H9 (cell line): ENCODE data around the gene PLSCR2. TPM values are rescaled to one million over a fixed set of nuclear protein-coding genes. Genes with fewer than 3 reads are reported as not detected.

Experiments
- DNase-seq: peaks from one replicate; pipeline ENCODE4 v3.0.0-alpha.2; 2017
- H2AFZ ChIP-seq: one replicate; pipeline ENCODE4 v1.6.1; 2013; ENCODE audit warnings: mild to moderate bottlenecking, low read length, control low read depth, moderate library complexity
- H2AK5ac ChIP-seq: 2 replicates; pipeline ENCODE4 v1.6.1; 2013; ENCODE audit warnings: low read length, control low read depth, mixed read lengths; ENCODE audit not compliant: insufficient read length
- H2BK120ac ChIP-seq: one replicate; pipeline ENCODE4 v1.6.1; 2013; ENCODE audit warnings: low read depth, mild to moderate bottlenecking, low read length, control low read depth, inconsistent platforms; ENCODE audit not compliant: poor library complexity, severe bottlenecking
- H2BK12ac ChIP-seq: 2 replicates; pipeline ENCODE4 v1.6.1; 2013; ENCODE audit warnings: low read length, control low read depth, mixed read lengths, low read depth; ENCODE audit not compliant: insufficient read length
- H2BK15ac ChIP-seq: 2 replicates; pipeline ENCODE4 v1.6.1; 2013; ENCODE audit warnings: low read depth, low read length, control low read depth
- H2BK20ac ChIP-seq: one replicate; pipeline ENCODE4 v1.6.1; 2013; ENCODE audit warnings: low read depth, mild to moderate bottlenecking, low read length, control low read depth, inconsistent platforms; ENCODE audit not compliant: poor library complexity, severe bottlenecking
- H2BK5ac ChIP-seq: 2 replicates; pipeline ENCODE4 v1.6.1; 2013; ENCODE audit warnings: low read length, control low read depth, mixed read lengths; ENCODE audit not compliant: insufficient read length
- H3K14ac ChIP-seq: 2 replicates; pipeline ENCODE4 v1.6.1; 2013; ENCODE audit warnings: low read length, control low read depth; ENCODE audit not compliant: insufficient read depth
- H3K18ac ChIP-seq: 2 replicates; pipeline ENCODE4 v1.6.1; 2013; ENCODE audit warnings: low read depth, mild to moderate bottlenecking, mixed read lengths, low read length, control low read depth; ENCODE audit not compliant: insufficient read length
- H3K23ac ChIP-seq: 2 replicates; pipeline ENCODE4 v1.6.1; 2013; ENCODE audit warnings: low read length, control low read depth, mixed read lengths, low read depth; ENCODE audit not compliant: insufficient read length
- H3K23me2 ChIP-seq: 2 replicates; pipeline ENCODE4 v1.6.1; 2013; ENCODE audit warnings: low read depth, mild to moderate bottlenecking, mixed read lengths, low read length, control low read depth; ENCODE audit not compliant: insufficient read length, poor library complexity, severe bottlenecking
- H3K27ac ChIP-seq: 2 replicates; pipeline ENCODE4 v1.5.1; 2013; ENCODE audit warnings: low read length, control low read depth, mixed read lengths, low read depth; ENCODE audit not compliant: insufficient read length
- H3K27me3 ChIP-seq: 2 replicates; pipeline ENCODE4 v1.6.1; 2013; ENCODE audit warnings: low read length, control low read depth, inconsistent platforms; ENCODE audit not compliant: insufficient read depth
- H3K4ac ChIP-seq: 2 replicates; pipeline ENCODE4 v1.6.1; 2013; ENCODE audit warnings: low read depth, mild to moderate bottlenecking, control low read depth, inconsistent platforms, low read length, moderate library complexity
- H3K4me1 ChIP-seq: 2 replicates; pipeline ENCODE4 v1.6.1; 2013; ENCODE audit warnings: low read length, control low read depth, inconsistent platforms; ENCODE audit not compliant: insufficient read depth
- H3K4me2 ChIP-seq: 2 replicates; pipeline ENCODE4 v1.6.1; 2013; ENCODE audit warnings: low read length, control low read depth, mixed read lengths; ENCODE audit not compliant: insufficient read length, insufficient read depth
- H3K56ac ChIP-seq: 2 replicates; pipeline ENCODE4 v1.6.1; 2013; ENCODE audit warnings: low read depth, mild to moderate bottlenecking, mixed read lengths, low read length, control low read depth; ENCODE audit not compliant: insufficient read length
- H3K79me1 ChIP-seq: 2 replicates; pipeline ENCODE4 v1.6.1; 2013; ENCODE audit warnings: low read depth, mild to moderate bottlenecking, moderate library complexity, low read length, control low read depth, inconsistent platforms; ENCODE audit not compliant: insufficient read depth, poor library complexity, severe bottlenecking
- H3K79me2 ChIP-seq: 2 replicates; pipeline ENCODE4 v1.6.1; 2013; ENCODE audit warnings: low read length, control low read depth, inconsistent platforms; ENCODE audit not compliant: insufficient read depth
- H3K9ac ChIP-seq: 2 replicates; pipeline ENCODE4 v1.6.1; 2013; ENCODE audit warnings: low read length, control low read depth, mixed read lengths; ENCODE audit not compliant: insufficient read length; ENCODE audit errors: extremely low read depth
- H3K9me3 ChIP-seq: one replicate; pipeline ENCODE4 v1.6.1; 2013; ENCODE audit warnings: low read depth, low read length, inconsistent platforms; ENCODE audit not compliant: control insufficient read depth
- H3T11ph ChIP-seq: one replicate; pipeline ENCODE4 v1.6.1; 2013; ENCODE audit warnings: mild to moderate bottlenecking, low read length, control low read depth, inconsistent platforms
- H4K20me1 ChIP-seq: one replicate; pipeline ENCODE4 v1.6.1; 2013; ENCODE audit not compliant: control insufficient read depth, insufficient read length, insufficient read depth
- H4K5ac ChIP-seq: 2 replicates; pipeline ENCODE4 v1.6.1; 2013; ENCODE audit warnings: low read depth, mild to moderate bottlenecking, mixed read lengths, low read length, control low read depth; ENCODE audit not compliant: insufficient read length
- H4K8ac ChIP-seq: replicated peaks from 2 replicates; pipeline ENCODE4 v1.6.1; 2013; ENCODE audit warnings: low read length, control low read depth, mixed read lengths, low read depth; ENCODE audit not compliant: insufficient read length
- H4K91ac ChIP-seq: 2 replicates; pipeline ENCODE4 v1.6.1; 2013; ENCODE audit warnings: low read depth, mild to moderate bottlenecking, moderate library complexity, mixed read lengths, low read length, control low read depth; ENCODE audit not compliant: insufficient read length
- H3K27ac Mint-ChIP-seq, 3 experiments: 2 replicates in 2 of 3; 3 replicates in 1 of 3; pipeline ENCODE4 v1.8.0; 2020 to 2021; ENCODE audit warnings: mixed read lengths in 3 of 3, mild to moderate bottlenecking in 1 of 3, moderate library complexity in 1 of 3
- H3K27me3 Mint-ChIP-seq: 2 replicates; pipeline ENCODE4 v1.8.0; 2021; ENCODE audit warnings: low read depth, mild to moderate bottlenecking, moderate library complexity, mixed read lengths
- H3K36me3 Mint-ChIP-seq, 3 experiments: 2 replicates in 2 of 3; 3 replicates in 1 of 3; pipeline ENCODE4 v1.8.0; 2020 to 2021; ENCODE audit warnings: low read depth in 3 of 3, mixed read lengths in 3 of 3; ENCODE audit not compliant: insufficient read depth in 1 of 3
- H3K4me1 Mint-ChIP-seq, 2 experiments: 2 replicates each; pipeline ENCODE4 v1.8.0; 2020; ENCODE audit warnings: mixed read lengths in 2 of 2
- H3K4me3 Mint-ChIP-seq, 2 experiments: 2 replicates in 1 of 2; 3 replicates in 1 of 2; pipeline ENCODE4 v1.8.0; 2020 to 2021; ENCODE audit warnings: mild to moderate bottlenecking in 2 of 2, mixed read lengths in 2 of 2, moderate library complexity in 1 of 2
- H3K9me3 Mint-ChIP-seq, 2 experiments: 2 replicates in 1 of 2; 3 replicates in 1 of 2; pipeline ENCODE4 v1.8.0; 2020; ENCODE audit warnings: mild to moderate bottlenecking in 2 of 2, mixed read lengths in 2 of 2, moderate library complexity in 1 of 2
- total RNA-seq: library from RNA; stranded (reverse); gene quantifications from 2 replicates; pipeline ENCODE4 v1.2.1, GENCODE V29; 2021
- TF ChIP-seq, protein P1 (sequence below): fragments of 200-600 bp; sonication (generic); conservative IDR thresholded peaks from 3 replicates; pipeline ENCODE4 v1.8.0; 2021; ENCODE audit warnings: antibody characterized with exemption, mild to moderate bottlenecking

PLSCR2 gene
- total RNA-seq, 1 experiment from 2014 or later, result not detected

DNA sequence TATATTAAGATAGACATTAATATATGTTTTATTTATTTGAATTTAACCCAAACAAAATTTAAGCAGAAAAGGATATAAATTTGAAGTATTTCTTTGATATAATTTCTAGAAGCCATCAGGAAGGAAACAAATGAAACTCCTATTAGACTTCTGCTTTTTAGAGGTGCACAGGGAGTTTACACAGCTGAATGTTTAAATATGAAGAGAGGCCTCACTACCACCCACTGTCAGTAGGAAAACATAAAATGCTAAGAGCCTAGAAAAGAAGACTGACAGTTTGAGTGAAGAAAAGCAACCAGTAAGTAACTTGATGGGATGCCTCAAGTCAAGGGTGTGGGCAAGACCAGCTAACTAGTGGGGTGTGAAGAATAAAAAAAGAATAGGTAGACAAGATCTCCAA is 19.7 kb downstream of the PLSCR2 start:
- Histone ChIP-seq H3K27me3 (no peaks in the 10 kb centered on the region), H3K79me1 (no peaks in the 10 kb centered on the region), H3K9ac (no peak overlapping the region), H2BK15ac (no peak overlapping the region), H4K91ac (no peak overlapping the region), H3K4me2 (no peak overlapping the region), H3K79me2 (no peaks in the 10 kb centered on the region), H3K23ac (no peak overlapping the region), H4K5ac (no peak overlapping the region), H2BK120ac (no peak overlapping the region), H2BK12ac (no peak overlapping the region), H3K14ac (no peak overlapping the region), H3K56ac (no peak overlapping the region), H3K27ac (no peak overlapping the region), H3K9me3 (no peaks in the 10 kb centered on the region), H3K4me1 (no peaks in the 10 kb centered on the region), H3K23me2 (no peaks in the 10 kb centered on the region), H2AFZ (no peak overlapping the region), H2AK5ac (no peak overlapping the region), H2BK20ac (no peak overlapping the region), H3K18ac (no peak overlapping the region), H3T11ph (no peak overlapping the region), H4K8ac (no peak overlapping the region), H2BK5ac (no peak overlapping the region), H3K4ac (no peak overlapping the region), H4K20me1 (no peaks in the 10 kb centered on the region)
- Mint-ChIP-seq H3K4me3 (no peak overlapping the region), H3K27ac (no peak overlapping the region), H3K4me1 (peaks cover 5% of the 10 kb centered on the region in 2 experiments), H3K9me3 (peaks cover 0 to 7% of the 10 kb centered on the region in 2 experiments; a peak in 2 of 5 replicates), H3K36me3 (peaks cover 0 to 9% (median 1%) of the 10 kb centered on the region in 3 experiments; a peak in 2 of 7 replicates), H3K27me3 (no peaks in the 10 kb centered on the region)
- DNase-seq, result no peak
- TF ChIP-seq, protein P1, sequence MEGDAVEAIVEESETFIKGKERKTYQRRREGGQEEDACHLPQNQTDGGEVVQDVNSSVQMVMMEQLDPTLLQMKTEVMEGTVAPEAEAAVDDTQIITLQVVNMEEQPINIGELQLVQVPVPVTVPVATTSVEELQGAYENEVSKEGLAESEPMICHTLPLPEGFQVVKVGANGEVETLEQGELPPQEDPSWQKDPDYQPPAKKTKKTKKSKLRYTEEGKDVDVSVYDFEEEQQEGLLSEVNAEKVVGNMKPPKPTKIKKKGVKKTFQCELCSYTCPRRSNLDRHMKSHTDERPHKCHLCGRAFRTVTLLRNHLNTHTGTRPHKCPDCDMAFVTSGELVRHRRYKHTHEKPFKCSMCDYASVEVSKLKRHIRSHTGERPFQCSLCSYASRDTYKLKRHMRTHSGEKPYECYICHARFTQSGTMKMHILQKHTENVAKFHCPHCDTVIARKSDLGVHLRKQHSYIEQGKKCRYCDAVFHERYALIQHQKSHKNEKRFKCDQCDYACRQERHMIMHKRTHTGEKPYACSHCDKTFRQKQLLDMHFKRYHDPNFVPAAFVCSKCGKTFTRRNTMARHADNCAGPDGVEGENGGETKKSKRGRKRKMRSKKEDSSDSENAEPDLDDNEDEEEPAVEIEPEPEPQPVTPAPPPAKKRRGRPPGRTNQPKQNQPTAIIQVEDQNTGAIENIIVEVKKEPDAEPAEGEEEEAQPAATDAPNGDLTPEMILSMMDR, result no peak
